Tibial nerve (tissue), 4 donors: ENCODE results near the gene PTGR3. TPM values are rescaled to one million over a fixed set of nuclear protein-coding genes. Genes with fewer than 3 reads are reported as not detected.
A peak's percentile ranks its signal among the peaks of the same experiment; 100 is the strongest.

ENCODE experiments used
- DNase-seq, 2 donors: peaks; one replicate each; pipeline ENCODE4 v3.0.0-alpha.2; 2019; ENCODE audit warnings: low spot score in 2 of 2
- H3K27ac ChIP-seq, 4 donors: fragments of 200-600 bp; sonication (generic) in 3 of 4; one replicate each; pipeline ENCODE4 v1.5.1; 2017 to 2019; ENCODE audit warnings: mild to moderate bottlenecking in 1 of 4
- H3K27me3 ChIP-seq, 2 donors: fragments of 200-600 bp; sonication (generic) in 1 of 2; one replicate each; pipeline versions ENCODE4 v1.5.1 to v1.6.0; 2017 to 2019
- H3K36me3 ChIP-seq, 3 donors: fragments of 200-600 bp; sonication (generic); one replicate each; pipeline ENCODE4 v1.5.1; 2018 to 2019
- H3K4me1 ChIP-seq, 4 donors: fragments of 200-600 bp; sonication (generic) in 3 of 4; one replicate each; pipeline ENCODE4 v1.5.1; 2017 to 2019
- H3K4me3 ChIP-seq, 4 donors: fragments of 200-600 bp; sonication (generic) in 3 of 4; one replicate each; pipeline ENCODE4 v1.5.1; 2017 to 2019; ENCODE audit warnings: mild to moderate bottlenecking in 1 of 4, moderate library complexity in 1 of 4
- H3K9me3 ChIP-seq, 4 donors: fragments of 200-600 bp; sonication (generic) in 3 of 4; one replicate each; pipeline ENCODE4 v1.5.1; 2017 to 2019
- EP300 ChIP-seq, 2 donors: sonication (generic); formaldehyde crosslinking; IDR thresholded peaks; one replicate each; pipeline ENCODE4 v1.6.1; 2017; ENCODE audit warnings: antibody characterized with exemption in 2 of 2, mild to moderate bottlenecking in 1 of 2
- POLR2A ChIP-seq, 2 donors: fragments of 450-650 bp; IDR thresholded peaks; one replicate each; pipeline ENCODE4 v1.6.1; 2017; ENCODE audit warnings: antibody characterized with exemption in 2 of 2, mild to moderate bottlenecking in 2 of 2, moderate library complexity in 2 of 2
- WGBS, 2 donors: methylation state at CpG; one replicate each; pipeline ENCODE4 v1.1.5; 2018; 5-methylcytosine and 5-hydroxymethylcytosine counted together
- total RNA-seq, 4 donors: library from RNA; depleted of rRNA; stranded (reverse); fragments of >200 nt; gene quantifications; one replicate each; pipeline ENCODE4 v1.1.0, GENCODE V29; 2016
- TF ChIP-seq, protein P1 (sequence below), 5 experiments: fragments of 200-600 bp in 3 of 5; fragments of 450-650 bp in 2 of 5; sonication (generic) in 3 of 5; IDR thresholded peaks; one replicate each; pipeline ENCODE4 v1.5.1; 2016 to 2019; ENCODE audit warnings: antibody characterized with exemption in 5 of 5, mild to moderate bottlenecking in 3 of 5, moderate library complexity in 2 of 5

The PTGR3 gene, protein sequence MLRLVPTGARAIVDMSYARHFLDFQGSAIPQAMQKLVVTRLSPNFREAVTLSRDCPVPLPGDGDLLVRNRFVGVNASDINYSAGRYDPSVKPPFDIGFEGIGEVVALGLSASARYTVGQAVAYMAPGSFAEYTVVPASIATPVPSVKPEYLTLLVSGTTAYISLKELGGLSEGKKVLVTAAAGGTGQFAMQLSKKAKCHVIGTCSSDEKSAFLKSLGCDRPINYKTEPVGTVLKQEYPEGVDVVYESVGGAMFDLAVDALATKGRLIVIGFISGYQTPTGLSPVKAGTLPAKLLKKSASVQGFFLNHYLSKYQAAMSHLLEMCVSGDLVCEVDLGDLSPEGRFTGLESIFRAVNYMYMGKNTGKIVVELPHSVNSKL
- 10 to 100 TPM; 12.7 to 35.9 (median 24.5) TPM for total RNA-seq

GRCh38 chr18:75209129-75209950 lies at the start of gene PTGR3:
Gene PTGR3 (minus strand): TSS chr18:75209139. CDS start chr18:75209058, 81 bp downstream.
- no peaks in the 10 kb centered on the region for H3K9me3 ChIP-seq
- WGBS, 2 donors: 0 to 1% methylated on average over 28 to 40 of the region's 88 CpGs
- H3K4me3 ChIP-seq: peak within 1 kb of the TSS; percentile 63 to 100 (median 84)
- peaks cover 0 to 62% (median 45%) of the 10 kb centered on the region in 4 donors for H3K4me1 ChIP-seq
- no peaks in the 10 kb centered on the region for H3K27me3 ChIP-seq
- H3K36me3 ChIP-seq: no peaks in the 10 kb centered on the region
- peak; percentile 72 to 85 for DNase-seq
- TF ChIP-seq EP300 (IDR thresholded peaks at IDR 0.05) (peak in 1 of 2 donors; percentile 66), POLR2A (IDR thresholded peaks at IDR 0.05) (peak in 1 of 2 donors; percentile 55)
- TF ChIP-seq, protein P1, sequence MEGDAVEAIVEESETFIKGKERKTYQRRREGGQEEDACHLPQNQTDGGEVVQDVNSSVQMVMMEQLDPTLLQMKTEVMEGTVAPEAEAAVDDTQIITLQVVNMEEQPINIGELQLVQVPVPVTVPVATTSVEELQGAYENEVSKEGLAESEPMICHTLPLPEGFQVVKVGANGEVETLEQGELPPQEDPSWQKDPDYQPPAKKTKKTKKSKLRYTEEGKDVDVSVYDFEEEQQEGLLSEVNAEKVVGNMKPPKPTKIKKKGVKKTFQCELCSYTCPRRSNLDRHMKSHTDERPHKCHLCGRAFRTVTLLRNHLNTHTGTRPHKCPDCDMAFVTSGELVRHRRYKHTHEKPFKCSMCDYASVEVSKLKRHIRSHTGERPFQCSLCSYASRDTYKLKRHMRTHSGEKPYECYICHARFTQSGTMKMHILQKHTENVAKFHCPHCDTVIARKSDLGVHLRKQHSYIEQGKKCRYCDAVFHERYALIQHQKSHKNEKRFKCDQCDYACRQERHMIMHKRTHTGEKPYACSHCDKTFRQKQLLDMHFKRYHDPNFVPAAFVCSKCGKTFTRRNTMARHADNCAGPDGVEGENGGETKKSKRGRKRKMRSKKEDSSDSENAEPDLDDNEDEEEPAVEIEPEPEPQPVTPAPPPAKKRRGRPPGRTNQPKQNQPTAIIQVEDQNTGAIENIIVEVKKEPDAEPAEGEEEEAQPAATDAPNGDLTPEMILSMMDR (IDR thresholded peaks at IDR 0.05): peak in 1 of 5 experiments; percentile 11
- peak within 1 kb of the TSS; percentile 94 to 97 (median 96) for H3K27ac ChIP-seq

GRCh38 chr18:75257605-75258004 lies 48.7 kb upstream of the PTGR3 start:
- H3K36me3 ChIP-seq: no peaks in the 10 kb centered on the region
- peaks cover 0 to 54% (median 15%) of the 10 kb centered on the region in 4 donors for H3K4me1 ChIP-seq
- no peak for DNase-seq
- TF ChIP-seq, protein P1 (IDR thresholded peaks at IDR 0.05): no peak
- TF ChIP-seq EP300 (IDR thresholded peaks at IDR 0.05) (no peak), POLR2A (IDR thresholded peaks at IDR 0.05) (no peak)
- no peak overlapping the region for H3K4me3 ChIP-seq
- no peaks in the 10 kb centered on the region for H3K27me3 ChIP-seq
- no peaks in the 10 kb centered on the region for H3K9me3 ChIP-seq
- no peak overlapping the region for H3K27ac ChIP-seq
- 73 to 80% methylated on average over 14 of the region's 14 CpGs for WGBS, 2 donors

- Histone ChIP-seq H3K27ac (no peak overlapping the region), H3K36me3 (no peaks in the 10 kb centered on the region), H3K4me3 (no peak overlapping the region), H3K4me1 (peaks cover 0 to 66% (median 24%) of the 10 kb centered on the region in 4 donors), H3K27me3 (no peaks in the 10 kb centered on the region), H3K9me3 (no peaks in the 10 kb centered on the region)
- no peak for DNase-seq
- TF ChIP-seq EP300 (IDR thresholded peaks at IDR 0.05) (no peak), POLR2A (IDR thresholded peaks at IDR 0.05) (no peak)
- TF ChIP-seq, protein P1 (IDR thresholded peaks at IDR 0.05): no peak
These were observed 47.4 kb upstream of the PTGR3 start for GRCh38 chr18:75256376-75256775.

DNA sequence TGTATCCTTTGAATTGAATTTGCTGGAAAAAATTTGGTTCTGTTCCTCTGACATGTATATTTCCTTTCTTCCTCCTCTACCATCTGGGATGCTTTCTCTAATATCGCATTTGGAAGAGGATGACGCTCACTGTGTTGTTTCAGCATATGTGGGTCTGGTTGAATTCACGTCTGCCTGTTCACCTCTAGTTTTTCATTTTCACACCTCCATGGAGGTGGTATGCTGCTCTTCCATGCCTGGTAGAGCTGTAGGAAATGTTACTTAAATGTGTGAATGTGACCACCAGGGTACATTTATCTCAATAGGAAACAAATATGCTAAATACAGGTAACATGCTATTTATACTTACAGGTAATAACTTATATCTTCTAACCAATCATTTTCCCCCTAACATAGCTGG lies 46.2 kb upstream of the PTGR3 start:
- no peak for TF ChIP-seq EP300 (IDR thresholded peaks at IDR 0.05)
- TF ChIP-seq, protein P1 (IDR thresholded peaks at IDR 0.05): no peak
- TF ChIP-seq POLR2A (IDR thresholded peaks at IDR 0.05): no peak
- Histone ChIP-seq H3K27ac (peak overlapping the region in 2 of 4 donors; percentile 20 to 85), H3K4me3 (no peak overlapping the region), H3K9me3 (no peaks in the 10 kb centered on the region), H3K36me3 (no peaks in the 10 kb centered on the region), H3K4me1 (peaks cover 0 to 77% (median 29%) of the 10 kb centered on the region in 4 donors), H3K27me3 (no peaks in the 10 kb centered on the region)
- WGBS, 2 donors: 94 to 95% methylated on average over 3 of the region's 3 CpGs
- DNase-seq: no peak
